Choroid plexus epithelial cell (primary cell): Measurements from ENCODE around the gene BCAR3.
A peak's percentile ranks its signal among the peaks of the same experiment; 100 is the strongest.
"Not testable (repeated sequence)": the region's sequence is repeated elsewhere in the genome, so short reads cannot be mapped to it uniquely, and the experiment has no call there.

Experiments
- DNase-seq: peaks from one replicate; pipeline ENCODE4 v3.0.0-alpha.2; 2010; ENCODE audit warnings: low read depth
- H3K4me3 ChIP-seq: 2 replicates; pipeline ENCODE4 v1.5.1; 2011; ENCODE audit warnings: low read depth, mild to moderate bottlenecking, control low read depth, low read length, moderate library complexity
- CTCF ChIP-seq: conservative IDR thresholded peaks from 2 replicates; pipeline ENCODE4 v1.5.1; 2011; ENCODE audit warnings: low read depth, mild to moderate bottlenecking, control low read depth, inconsistent platforms, low read length, moderate library complexity

The BCAR3 gene

GRCh38 chr1:93559695-93560094, 121.9 kb downstream of the BCAR3 start:
- no peak for TF ChIP-seq CTCF

GRCh38 chr1:93559045-93559444, 122.6 kb downstream of the BCAR3 start:
- TF ChIP-seq CTCF = no peak
- H3K4me3 ChIP-seq = no peak overlapping the region
- DNase-seq = no peak

More at GRCh38 chr1:93559695-93560094, 121.9 kb downstream of the BCAR3 start:
- no peak for DNase-seq
- no peak overlapping the region for H3K4me3 ChIP-seq

GRCh38 chr1:93556291-93556690, 125.3 kb downstream of the BCAR3 start:
- no peak overlapping the region for H3K4me3 ChIP-seq
- DNase-seq = no peak

GRCh38 chr1:93554883-93555872, 126.5 kb downstream of the BCAR3 start:
- no peak overlapping the region for H3K4me3 ChIP-seq
- no peak for TF ChIP-seq CTCF
- DNase-seq = peak; percentile 39

More at GRCh38 chr1:93556291-93556690, 125.3 kb downstream of the BCAR3 start:
- no peak for TF ChIP-seq CTCF

- DNase-seq = peak; percentile 93
- not testable (repeated sequence) for H3K4me3 ChIP-seq
Measured at GRCh38 chr1:93553886-93554490, 127.6 kb downstream of the BCAR3 start.

- DNase-seq = peak; percentile 85
- no peak overlapping the region for H3K4me3 ChIP-seq
Measured at GRCh38 chr1:93552741-93553455, 128.7 kb downstream of the BCAR3 start.

More at GRCh38 chr1:93552741-93553455, 128.7 kb downstream of the BCAR3 start:
- no peak for TF ChIP-seq CTCF
